ENCODE measurements around the gene PPP4C.

DNA sequence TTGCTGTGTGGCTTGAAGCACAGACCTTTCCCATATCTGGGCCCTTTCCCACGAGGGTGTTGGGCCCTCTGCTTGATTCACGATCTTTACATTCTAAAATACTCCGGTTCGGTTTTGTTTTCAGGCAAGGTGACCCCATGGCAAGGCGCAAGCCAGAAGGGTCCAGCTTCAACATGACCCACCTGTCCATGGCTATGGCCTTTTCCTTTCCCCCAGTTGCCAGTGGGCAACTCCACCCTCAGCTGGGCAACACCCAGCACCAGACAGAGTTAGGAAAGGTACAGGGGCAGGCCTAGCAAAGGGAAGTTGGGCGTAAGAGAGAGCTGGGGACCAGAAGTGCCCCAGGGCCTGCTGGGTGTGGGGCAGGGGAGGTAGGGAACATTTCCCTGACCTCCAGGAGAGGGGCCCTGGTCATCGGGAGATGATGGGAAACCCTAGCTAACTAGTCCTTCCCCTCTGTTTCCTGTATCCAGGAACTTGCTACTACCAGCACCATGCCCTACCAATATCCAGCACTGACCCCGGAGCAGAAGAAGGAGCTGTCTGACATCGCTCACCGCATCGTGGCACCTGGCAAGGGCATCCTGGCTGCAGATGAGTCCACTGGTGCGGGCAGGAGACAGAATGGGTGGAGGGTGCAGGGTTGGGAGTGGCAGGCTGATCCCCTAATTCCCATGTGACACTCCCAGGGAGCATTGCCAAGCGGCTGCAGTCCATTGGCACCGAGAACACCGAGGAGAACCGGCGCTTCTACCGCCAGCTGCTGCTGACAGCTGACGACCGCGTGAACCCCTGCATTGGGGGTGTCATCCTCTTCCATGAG is 8.8 kb upstream of the PPP4C start:
- TF ChIP-seq, protein P1, sequence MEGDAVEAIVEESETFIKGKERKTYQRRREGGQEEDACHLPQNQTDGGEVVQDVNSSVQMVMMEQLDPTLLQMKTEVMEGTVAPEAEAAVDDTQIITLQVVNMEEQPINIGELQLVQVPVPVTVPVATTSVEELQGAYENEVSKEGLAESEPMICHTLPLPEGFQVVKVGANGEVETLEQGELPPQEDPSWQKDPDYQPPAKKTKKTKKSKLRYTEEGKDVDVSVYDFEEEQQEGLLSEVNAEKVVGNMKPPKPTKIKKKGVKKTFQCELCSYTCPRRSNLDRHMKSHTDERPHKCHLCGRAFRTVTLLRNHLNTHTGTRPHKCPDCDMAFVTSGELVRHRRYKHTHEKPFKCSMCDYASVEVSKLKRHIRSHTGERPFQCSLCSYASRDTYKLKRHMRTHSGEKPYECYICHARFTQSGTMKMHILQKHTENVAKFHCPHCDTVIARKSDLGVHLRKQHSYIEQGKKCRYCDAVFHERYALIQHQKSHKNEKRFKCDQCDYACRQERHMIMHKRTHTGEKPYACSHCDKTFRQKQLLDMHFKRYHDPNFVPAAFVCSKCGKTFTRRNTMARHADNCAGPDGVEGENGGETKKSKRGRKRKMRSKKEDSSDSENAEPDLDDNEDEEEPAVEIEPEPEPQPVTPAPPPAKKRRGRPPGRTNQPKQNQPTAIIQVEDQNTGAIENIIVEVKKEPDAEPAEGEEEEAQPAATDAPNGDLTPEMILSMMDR (IDR thresholded peaks at IDR 0.05; ENCODE audit: insufficient read depth, low read length), result no peak
- no peak for TF ChIP-seq GABPA (IDR thresholded peaks at IDR 0.05; ENCODE audit: low read depth)
